H9 (cell line): ENCODE results near the gene ITGB7. TPM values are rescaled to one million over a fixed set of nuclear protein-coding genes. Genes with fewer than 3 reads are reported as not detected.

ENCODE experiments used
- DNase-seq: peaks from one replicate; pipeline ENCODE4 v3.0.0-alpha.2; 2017
- H2AFZ ChIP-seq: one replicate; pipeline ENCODE4 v1.6.1; 2013; ENCODE audit warnings: mild to moderate bottlenecking, low read length, control low read depth, moderate library complexity
- H2AK5ac ChIP-seq: 2 replicates; pipeline ENCODE4 v1.6.1; 2013; ENCODE audit warnings: low read length, control low read depth, mixed read lengths; ENCODE audit not compliant: insufficient read length
- H2BK120ac ChIP-seq: one replicate; pipeline ENCODE4 v1.6.1; 2013; ENCODE audit warnings: low read depth, mild to moderate bottlenecking, low read length, control low read depth, inconsistent platforms; ENCODE audit not compliant: poor library complexity, severe bottlenecking
- H2BK12ac ChIP-seq: 2 replicates; pipeline ENCODE4 v1.6.1; 2013; ENCODE audit warnings: low read length, control low read depth, mixed read lengths, low read depth; ENCODE audit not compliant: insufficient read length
- H2BK15ac ChIP-seq: 2 replicates; pipeline ENCODE4 v1.6.1; 2013; ENCODE audit warnings: low read depth, low read length, control low read depth
- H2BK20ac ChIP-seq: one replicate; pipeline ENCODE4 v1.6.1; 2013; ENCODE audit warnings: low read depth, mild to moderate bottlenecking, low read length, control low read depth, inconsistent platforms; ENCODE audit not compliant: poor library complexity, severe bottlenecking
- H2BK5ac ChIP-seq: 2 replicates; pipeline ENCODE4 v1.6.1; 2013; ENCODE audit warnings: low read length, control low read depth, mixed read lengths; ENCODE audit not compliant: insufficient read length
- H3K14ac ChIP-seq: 2 replicates; pipeline ENCODE4 v1.6.1; 2013; ENCODE audit warnings: low read length, control low read depth; ENCODE audit not compliant: insufficient read depth
- H3K18ac ChIP-seq: 2 replicates; pipeline ENCODE4 v1.6.1; 2013; ENCODE audit warnings: low read depth, mild to moderate bottlenecking, mixed read lengths, low read length, control low read depth; ENCODE audit not compliant: insufficient read length
- H3K23ac ChIP-seq: 2 replicates; pipeline ENCODE4 v1.6.1; 2013; ENCODE audit warnings: low read length, control low read depth, mixed read lengths, low read depth; ENCODE audit not compliant: insufficient read length
- H3K23me2 ChIP-seq: 2 replicates; pipeline ENCODE4 v1.6.1; 2013; ENCODE audit warnings: low read depth, mild to moderate bottlenecking, mixed read lengths, low read length, control low read depth; ENCODE audit not compliant: insufficient read length, poor library complexity, severe bottlenecking
- H3K27ac ChIP-seq: 2 replicates; pipeline ENCODE4 v1.5.1; 2013; ENCODE audit warnings: low read length, control low read depth, mixed read lengths, low read depth; ENCODE audit not compliant: insufficient read length
- H3K27me3 ChIP-seq: 2 replicates; pipeline ENCODE4 v1.6.1; 2013; ENCODE audit warnings: low read length, control low read depth, inconsistent platforms; ENCODE audit not compliant: insufficient read depth
- H3K4ac ChIP-seq: 2 replicates; pipeline ENCODE4 v1.6.1; 2013; ENCODE audit warnings: low read depth, mild to moderate bottlenecking, control low read depth, inconsistent platforms, low read length, moderate library complexity
- H3K4me1 ChIP-seq: 2 replicates; pipeline ENCODE4 v1.6.1; 2013; ENCODE audit warnings: low read length, control low read depth, inconsistent platforms; ENCODE audit not compliant: insufficient read depth
- H3K4me2 ChIP-seq: 2 replicates; pipeline ENCODE4 v1.6.1; 2013; ENCODE audit warnings: low read length, control low read depth, mixed read lengths; ENCODE audit not compliant: insufficient read length, insufficient read depth
- H3K56ac ChIP-seq: 2 replicates; pipeline ENCODE4 v1.6.1; 2013; ENCODE audit warnings: low read depth, mild to moderate bottlenecking, mixed read lengths, low read length, control low read depth; ENCODE audit not compliant: insufficient read length
- H3K79me1 ChIP-seq: 2 replicates; pipeline ENCODE4 v1.6.1; 2013; ENCODE audit warnings: low read depth, mild to moderate bottlenecking, moderate library complexity, low read length, control low read depth, inconsistent platforms; ENCODE audit not compliant: insufficient read depth, poor library complexity, severe bottlenecking
- H3K79me2 ChIP-seq: 2 replicates; pipeline ENCODE4 v1.6.1; 2013; ENCODE audit warnings: low read length, control low read depth, inconsistent platforms; ENCODE audit not compliant: insufficient read depth
- H3K9ac ChIP-seq: 2 replicates; pipeline ENCODE4 v1.6.1; 2013; ENCODE audit warnings: low read length, control low read depth, mixed read lengths; ENCODE audit not compliant: insufficient read length; ENCODE audit errors: extremely low read depth
- H3K9me3 ChIP-seq: one replicate; pipeline ENCODE4 v1.6.1; 2013; ENCODE audit warnings: low read depth, low read length, inconsistent platforms; ENCODE audit not compliant: control insufficient read depth
- H3T11ph ChIP-seq: one replicate; pipeline ENCODE4 v1.6.1; 2013; ENCODE audit warnings: mild to moderate bottlenecking, low read length, control low read depth, inconsistent platforms
- H4K20me1 ChIP-seq: one replicate; pipeline ENCODE4 v1.6.1; 2013; ENCODE audit not compliant: control insufficient read depth, insufficient read length, insufficient read depth
- H4K5ac ChIP-seq: 2 replicates; pipeline ENCODE4 v1.6.1; 2013; ENCODE audit warnings: low read depth, mild to moderate bottlenecking, mixed read lengths, low read length, control low read depth; ENCODE audit not compliant: insufficient read length
- H4K8ac ChIP-seq: replicated peaks from 2 replicates; pipeline ENCODE4 v1.6.1; 2013; ENCODE audit warnings: low read length, control low read depth, mixed read lengths, low read depth; ENCODE audit not compliant: insufficient read length
- H4K91ac ChIP-seq: 2 replicates; pipeline ENCODE4 v1.6.1; 2013; ENCODE audit warnings: low read depth, mild to moderate bottlenecking, moderate library complexity, mixed read lengths, low read length, control low read depth; ENCODE audit not compliant: insufficient read length
- H3K27ac Mint-ChIP-seq, 3 experiments: 2 replicates in 2 of 3; 3 replicates in 1 of 3; pipeline ENCODE4 v1.8.0; 2020 to 2021; ENCODE audit warnings: mixed read lengths in 3 of 3, mild to moderate bottlenecking in 1 of 3, moderate library complexity in 1 of 3
- H3K27me3 Mint-ChIP-seq: 2 replicates; pipeline ENCODE4 v1.8.0; 2021; ENCODE audit warnings: low read depth, mild to moderate bottlenecking, moderate library complexity, mixed read lengths
- H3K36me3 Mint-ChIP-seq, 3 experiments: 2 replicates in 2 of 3; 3 replicates in 1 of 3; pipeline ENCODE4 v1.8.0; 2020 to 2021; ENCODE audit warnings: low read depth in 3 of 3, mixed read lengths in 3 of 3; ENCODE audit not compliant: insufficient read depth in 1 of 3
- H3K4me1 Mint-ChIP-seq, 2 experiments: 2 replicates each; pipeline ENCODE4 v1.8.0; 2020; ENCODE audit warnings: mixed read lengths in 2 of 2
- H3K4me3 Mint-ChIP-seq, 2 experiments: 2 replicates in 1 of 2; 3 replicates in 1 of 2; pipeline ENCODE4 v1.8.0; 2020 to 2021; ENCODE audit warnings: mild to moderate bottlenecking in 2 of 2, mixed read lengths in 2 of 2, moderate library complexity in 1 of 2
- H3K9me3 Mint-ChIP-seq, 2 experiments: 2 replicates in 1 of 2; 3 replicates in 1 of 2; pipeline ENCODE4 v1.8.0; 2020; ENCODE audit warnings: mild to moderate bottlenecking in 2 of 2, mixed read lengths in 2 of 2, moderate library complexity in 1 of 2
- CTCF ChIP-seq: fragments of 200-600 bp; sonication (generic); conservative IDR thresholded peaks from 3 replicates; pipeline ENCODE4 v1.8.0; 2021; ENCODE audit warnings: antibody characterized with exemption, mild to moderate bottlenecking
- WGBS: extraction: QIAGEN DNeasy Blood & Tissue Kit; methylation state at CpG from one replicate; pipeline ENCODE4 v1.1.7; 2013; ENCODE audit warnings: missing lambda C conversion rate, low lambda C conversion rate, mixed read lengths; ENCODE audit not compliant: insufficient read length; ENCODE audit errors: extremely low coverage; 5-methylcytosine and 5-hydroxymethylcytosine counted together
- total RNA-seq: library from RNA; stranded (reverse); gene quantifications from 2 replicates; pipeline ENCODE4 v1.2.1, GENCODE V29; 2021

The ITGB7 gene
- total RNA-seq, 1 experiment from 2014 or later, result 0.39 TPM

- Histone ChIP-seq H2BK5ac (no peak overlapping the region), H3K9me3 (no peaks in the 10 kb centered on the region), H3T11ph (no peak overlapping the region), H3K79me2 (peaks cover 4% of the 10 kb centered on the region; the same call in 1 of the 2 replicates), H3K56ac (no peak overlapping the region), H4K20me1 (no peaks in the 10 kb centered on the region), H4K5ac (no peak overlapping the region), H2BK20ac (no peak overlapping the region), H2AFZ (no peak overlapping the region), H3K79me1 (no peaks in the 10 kb centered on the region), H3K9ac (no peak overlapping the region), H2BK15ac (no peak overlapping the region), H3K27me3 (peaks cover 3% of the 10 kb centered on the region; the same call in 1 of the 2 replicates), H3K23me2 (peaks cover 22% of the 10 kb centered on the region), H2BK12ac (no peak overlapping the region), H4K91ac (no peak overlapping the region), H2BK120ac (no peak overlapping the region), H3K14ac (no peak overlapping the region), H3K4ac (no peak overlapping the region), H3K4me2 (peak overlapping the region; percentile 99), H2AK5ac (no peak overlapping the region), H3K18ac (no peak overlapping the region), H4K8ac (no peak overlapping the region), H3K27ac (no peak overlapping the region), H3K4me1 (peaks cover 37% of the 10 kb centered on the region; the same call in 1 of the 2 replicates), H3K23ac (no peak overlapping the region)
- WGBS, result no CpG with 5 or more reads among the region's 42 CpGs
- peak; percentile 96 for DNase-seq
- peaks cover 75 to 76% of the 10 kb centered on the region in 2 experiments for H3K4me1 Mint-ChIP-seq
- H3K36me3 Mint-ChIP-seq, result peaks cover 3 to 4% (median 3%) of the 10 kb centered on the region in 3 experiments; a peak in 4 of 7 replicates
- no peaks in the 10 kb centered on the region; a peak in 2 of 5 replicates for H3K9me3 Mint-ChIP-seq
- TF ChIP-seq CTCF, result no peak
- peak overlapping the region; percentile 86 to 94 for H3K4me3 Mint-ChIP-seq
- peak overlapping the region; percentile 83 to 99 (median 93); a peak in 5 of 7 replicates for H3K27ac Mint-ChIP-seq
- peaks cover 17% of the 10 kb centered on the region for H3K27me3 Mint-ChIP-seq
Observed at GRCh38 chr12:53220694-53221202, 13.7 kb upstream of the ITGB7 start.
